Smooth muscle cell (in vitro differentiated cells): ENCODE measurements around the gene RAD52. TPM values are rescaled to one million over a fixed set of nuclear protein-coding genes. Genes with fewer than 3 reads are reported as not detected.
A peak's percentile ranks its signal among the peaks of the same experiment; 100 is the strongest.

Experiments used
- DNase-seq: peaks from one replicate; lab custom pipeline; 2025; ENCODE audit not compliant: unreplicated experiment; lab: John Stamatoyannopoulos, UW
- H2AFZ ChIP-seq: fragments of 200-600 bp; sonication (generic); 2 replicates; pipeline ENCODE4 v1.6.0; 2016; ENCODE audit warnings: antibody characterized with exemption, low read depth, mild to moderate bottlenecking
- H3F3A ChIP-seq: fragments of 200-600 bp; sonication (generic); 2 replicates; pipeline ENCODE4 v1.6.0; 2017; ENCODE audit warnings: antibody characterized with exemption, low read depth
- H3K27ac ChIP-seq: fragments of 200-600 bp; sonication (generic); 2 replicates; pipeline ENCODE4 v1.5.1; 2016; ENCODE audit warnings: low read depth, mild to moderate bottlenecking
- H3K27me3 ChIP-seq: fragments of 200-600 bp; sonication (generic); 2 replicates; pipeline ENCODE4 v1.6.1; 2016; ENCODE audit warnings: low read depth, mild to moderate bottlenecking
- H3K36me3 ChIP-seq: fragments of 200-600 bp; sonication (generic); 2 replicates; pipeline ENCODE4 v1.5.1; 2016; ENCODE audit warnings: low read depth
- H3K4me1 ChIP-seq: fragments of 200-600 bp; sonication (generic); 2 replicates; pipeline ENCODE4 v1.5.1; 2016; ENCODE audit warnings: low read depth
- H3K4me2 ChIP-seq: fragments of 200-600 bp; sonication (generic); 2 replicates; pipeline ENCODE4 v1.6.0; 2016; ENCODE audit warnings: mild to moderate bottlenecking
- H3K4me3 ChIP-seq: fragments of 200-600 bp; sonication (generic); 2 replicates; pipeline ENCODE4 v1.5.1; 2016; ENCODE audit warnings: mild to moderate bottlenecking
- H3K79me2 ChIP-seq: fragments of 200-600 bp; sonication (generic); 2 replicates; pipeline ENCODE4 v1.6.0; 2016; ENCODE audit warnings: low read depth, mild to moderate bottlenecking
- H3K9ac ChIP-seq: fragments of 200-600 bp; sonication (generic); 2 replicates; pipeline ENCODE4 v1.6.0; 2016; ENCODE audit warnings: low read depth
- H3K9me3 ChIP-seq: fragments of 200-600 bp; sonication (generic); replicated peaks from 2 replicates; pipeline ENCODE4 v1.5.1; 2016; ENCODE audit warnings: low read depth
- H4K20me1 ChIP-seq: fragments of 200-600 bp; sonication (generic); 2 replicates; pipeline ENCODE4 v1.6.0; 2016; ENCODE audit warnings: low read depth
- CTCF ChIP-seq: fragments of 200-600 bp; sonication (generic); IDR thresholded peaks from 2 replicates; pipeline ENCODE4 v1.5.1; 2017; ENCODE audit warnings: borderline replicate concordance, mild to moderate bottlenecking, antibody characterized with exemption; ENCODE audit not compliant: insufficient read depth, poor library complexity, severe bottlenecking
- WGBS: methylation state at CpG from one replicate; pipeline ENCODE4 v1.1.7; 2016; ENCODE audit warnings: low lambda C conversion rate; 5-methylcytosine and 5-hydroxymethylcytosine counted together
- polyA plus RNA-seq: library from polyadenylated mRNA; unstranded; fragments of >200 nt; fragmentation: Nextera tagmentation; extraction: Ambion mirVana; gene quantifications from 2 replicates; pipeline ENCODE4 v1.2.1, GENCODE V29; 2016
- total RNA-seq: library from RNA; depleted of rRNA; stranded (reverse); fragments of >200 nt; gene quantifications from 2 replicates; pipeline ENCODE4 v1.2.3, GENCODE V29; 2014

Gene RAD52
- total and polyA plus RNA-seq, 2 experiments from 2014 or later: 2.8 to 15.1 TPM

GRCh38 chr12:902581-902980 lies 46.9 kb downstream of the RAD52 start:
- Histone ChIP-seq H3K9me3 (no peaks in the 10 kb centered on the region), H3K27me3 (no peaks in the 10 kb centered on the region), H3K9ac (no peak overlapping the region), H3K4me2 (no peak overlapping the region), H3K79me2 (peaks cover 19% of the 10 kb centered on the region), H3K4me1 (no peaks in the 10 kb centered on the region), H3K27ac (no peak overlapping the region), H2AFZ (no peak overlapping the region), H3F3A (peaks cover 2% of the 10 kb centered on the region), H4K20me1 (peaks cover 37% of the 10 kb centered on the region), H3K36me3 (peaks cover 34% of the 10 kb centered on the region), H3K4me3 (no peak overlapping the region)
- DNase-seq: no peak
- 92% methylated on average over 3 of the region's 3 CpGs for whole genome bisulfite sequencing
- TF ChIP-seq CTCF: no peak

- DNase-seq: no peak
- WGBS: 97% methylated on average over 4 of the region's 4 CpGs
- H3K27ac ChIP-seq: peak overlapping the region; percentile 73
- H3K9me3 ChIP-seq: no peaks in the 10 kb centered on the region
- H3K4me2 ChIP-seq: peak overlapping the region; percentile 50
- no peaks in the 10 kb centered on the region for H3K27me3 ChIP-seq
- no peak overlapping the region for H3K9ac ChIP-seq
- peaks cover 7% of the 10 kb centered on the region for H3K79me2 ChIP-seq
- no peak overlapping the region for H3K4me3 ChIP-seq
- H3K4me1 ChIP-seq: no peaks in the 10 kb centered on the region
- H3F3A ChIP-seq: peaks cover 8% of the 10 kb centered on the region
- H3K36me3 ChIP-seq: peaks cover 34% of the 10 kb centered on the region
- H4K20me1 ChIP-seq: no peaks in the 10 kb centered on the region
- TF ChIP-seq CTCF: no peak
- no peak overlapping the region for H2AFZ ChIP-seq
These were observed 52.1 kb downstream of the RAD52 start for GRCh38 chr12:897386-897785.

GRCh38 chr12:896031-896430 lies 53.5 kb downstream of the RAD52 start:
- no peak overlapping the region for H3K4me3 ChIP-seq
- no peaks in the 10 kb centered on the region for H4K20me1 ChIP-seq
- no peak for TF ChIP-seq CTCF
- no peaks in the 10 kb centered on the region for H3K4me1 ChIP-seq
- no peak for DNase-seq
- WGBS: 90% methylated on average over 4 of the region's 4 CpGs
- no peaks in the 10 kb centered on the region for H3K27me3 ChIP-seq
- peaks cover 8% of the 10 kb centered on the region for H3F3A ChIP-seq
- H2AFZ ChIP-seq: no peak overlapping the region
- peaks cover 2% of the 10 kb centered on the region for H3K79me2 ChIP-seq
- H3K4me2 ChIP-seq: no peak overlapping the region
- no peak overlapping the region for H3K9ac ChIP-seq
- H3K27ac ChIP-seq: peak overlapping the region; percentile 73
- no peaks in the 10 kb centered on the region for H3K9me3 ChIP-seq
- peaks cover 33% of the 10 kb centered on the region for H3K36me3 ChIP-seq

GRCh38 chr12:894226-894625 lies 55.3 kb downstream of the RAD52 start:
- H3K36me3 ChIP-seq: peaks cover 35% of the 10 kb centered on the region
- H3K9ac ChIP-seq: no peak overlapping the region
- H3K9me3 ChIP-seq: no peaks in the 10 kb centered on the region
- H3K79me2 ChIP-seq: no peaks in the 10 kb centered on the region
- H3K27me3 ChIP-seq: no peaks in the 10 kb centered on the region
- no peak overlapping the region for H3K27ac ChIP-seq
- no peak overlapping the region for H3K4me3 ChIP-seq
- TF ChIP-seq CTCF: no peak
- no peaks in the 10 kb centered on the region for H4K20me1 ChIP-seq
- no peaks in the 10 kb centered on the region for H3K4me1 ChIP-seq
- no peak overlapping the region for H3K4me2 ChIP-seq
- no peak for DNase-seq
- no peak overlapping the region for H2AFZ ChIP-seq
- peaks cover 8% of the 10 kb centered on the region for H3F3A ChIP-seq
